HEK293T (cell line): ENCODE data around the gene SNTB2.

Source experiments
- CTCF ChIA-PET: fragments of 350-600 bp; formaldehyde crosslinking; extraction: SDS; loops from one replicate; lab custom pipeline; 2021; ENCODE audit warnings: antibody characterized with exemption, inconsistent platforms; lab: Yijun Ruan, JAX
- POLR2A ChIA-PET: fragments of 350-600 bp; formaldehyde crosslinking; extraction: SDS; loops from one replicate; lab custom pipeline; 2020; ENCODE audit warnings: antibody characterized with exemption, inconsistent platforms; lab: Yijun Ruan, JAX
- DNase-seq: peaks from one replicate; pipeline ENCODE4 v3.0.0; 2012; ENCODE audit warnings: mixed read lengths; ENCODE audit errors: extremely low spot score
- ARNT ChIP-seq: fragments of 450-650 bp; IDR thresholded peaks from 2 replicates; pipeline ENCODE4 v1.6.1; 2017; ENCODE audit warnings: mild to moderate bottlenecking
- BHLHE40 ChIP-seq: fragments of 450-650 bp; IDR thresholded peaks from 2 replicates; pipeline ENCODE4 v1.6.1; 2016; ENCODE audit warnings: mild to moderate bottlenecking, moderate library complexity, borderline replicate concordance
- CTBP1 ChIP-seq: fragments of 450-650 bp; IDR thresholded peaks from 2 replicates; pipeline ENCODE4 v1.6.1; 2016; ENCODE audit warnings: borderline replicate concordance
- ELF4 ChIP-seq: fragments of 450-650 bp; IDR thresholded peaks from 2 replicates; pipeline ENCODE4 v1.6.1; 2017; ENCODE audit warnings: antibody characterized with exemption
- FOXA1 ChIP-seq: fragments of 450-650 bp; IDR thresholded peaks from 2 replicates; pipeline ENCODE4 v1.6.1; 2016; ENCODE audit warnings: mild to moderate bottlenecking
- FOXK2 ChIP-seq: fragments of 450-650 bp; IDR thresholded peaks from 2 replicates; pipeline ENCODE4 v1.6.1; 2016; ENCODE audit warnings: mild to moderate bottlenecking
- FOXM1 ChIP-seq: fragments of 450-650 bp; IDR thresholded peaks from 2 replicates; pipeline ENCODE4 v1.6.1; 2017; ENCODE audit warnings: mild to moderate bottlenecking, borderline replicate concordance
- HDGF ChIP-seq: fragments of 450-650 bp; IDR thresholded peaks from 2 replicates; pipeline ENCODE4 v1.6.1; 2017; ENCODE audit warnings: antibody characterized with exemption, borderline replicate concordance
- LEF1 ChIP-seq: fragments of 450-650 bp; IDR thresholded peaks from 2 replicates; pipeline ENCODE4 v1.6.1; 2017; ENCODE audit warnings: mild to moderate bottlenecking, borderline replicate concordance
- NFRKB ChIP-seq: fragments of 450-650 bp; IDR thresholded peaks from 2 replicates; pipeline ENCODE4 v1.6.1; 2016; ENCODE audit warnings: mild to moderate bottlenecking, moderate library complexity
- PKNOX1 ChIP-seq: fragments of 450-650 bp; IDR thresholded peaks from 2 replicates; pipeline ENCODE4 v1.6.1; 2016
- SP1 ChIP-seq: fragments of 450-650 bp; IDR thresholded peaks from 2 replicates; pipeline ENCODE4 v1.6.1; 2017
- SUZ12 ChIP-seq: fragments of 450-650 bp; IDR thresholded peaks from 2 replicates; pipeline ENCODE4 v1.6.1; 2016; ENCODE audit warnings: mild to moderate bottlenecking
- TARDBP ChIP-seq: fragments of 450-650 bp; IDR thresholded peaks from 2 replicates; pipeline ENCODE4 v1.6.1; 2016
- ZNF384 ChIP-seq: fragments of 450-650 bp; IDR thresholded peaks from 2 replicates; pipeline ENCODE4 v1.6.1; 2016

SNTB2 gene

GRCh38 chr16:69166946-69167930 lies 19.7 kb upstream of the SNTB2 start:
- no peak for DNase-seq
- ChIA-PET POLR2A (no interaction called here), CTCF (no interaction called here)
- no peak for TF ChIP-seq ARNT
- no peak for TF ChIP-seq BHLHE40
- no peak for TF ChIP-seq PKNOX1
- no peak for TF ChIP-seq ELF4
- no peak for TF ChIP-seq FOXK2
- TF ChIP-seq NFRKB, result no peak
- TF ChIP-seq FOXA1, result no peak
- no peak for TF ChIP-seq SP1
- TF ChIP-seq CTBP1, result no peak
- no peak for TF ChIP-seq TARDBP
- no peak for TF ChIP-seq SUZ12
- TF ChIP-seq LEF1, result no peak

GRCh38 chr16:69169051-69169450 lies 17.9 kb upstream of the SNTB2 start:
- TF ChIP-seq ARNT, result no peak
- ChIA-PET POLR2A (no interaction called here), CTCF (no interaction called here)
- DNase-seq, result no peak

- ChIA-PET CTCF (no interaction called here), POLR2A (no interaction called here)
- DNase-seq, result no peak
- no peak for TF ChIP-seq FOXA1
- no peak for TF ChIP-seq HDGF
- TF ChIP-seq TARDBP, result no peak
- no peak for TF ChIP-seq SUZ12
- TF ChIP-seq SP1, result no peak
- TF ChIP-seq BHLHE40, result no peak
- TF ChIP-seq PKNOX1, result no peak
- no peak for TF ChIP-seq CTBP1
- TF ChIP-seq ELF4, result no peak
Observed at GRCh38 chr16:69169607-69170352, 17.2 kb upstream of the SNTB2 start.

GRCh38 chr16:69171325-69172084 lies 15.5 kb upstream of the SNTB2 start:
- ChIA-PET POLR2A (no interaction called here), CTCF (no interaction called here)
- DNase-seq, result no peak
- no peak for TF ChIP-seq FOXK2
- TF ChIP-seq PKNOX1, result no peak
- no peak for TF ChIP-seq TARDBP
- no peak for TF ChIP-seq FOXA1
- TF ChIP-seq ELF4, result no peak
- TF ChIP-seq SUZ12, result no peak

- ChIA-PET CTCF (interaction anchor here (0.5 to 0.9 kb wide), 2 partner anchors 136 to 274 kb away, joined by 3 to 4 read pairs; no protein-coding TSS in a partner anchor), POLR2A (no interaction called here)
- TF ChIP-seq FOXM1 (no peak), PKNOX1 (no peak), SUZ12 (no peak), HDGF (no peak), CTBP1 (no peak), ZNF384 (no peak)
- DNase-seq, result no peak
Observed at GRCh38 chr16:69176033-69176800, 10.7 kb upstream of the SNTB2 start.
